ENCODE data around the gene RRAS2. TPM values are rescaled to one million over a fixed set of nuclear protein-coding genes. Genes with fewer than 3 reads are reported as not detected.
"Not testable (repeated sequence)": the region's sequence is repeated elsewhere in the genome, so short reads cannot be mapped to it uniquely, and the experiment has no call there.

RRAS2 gene
- total RNA-seq, 1 donor from 2014 or later = 45.5 TPM

DNA sequence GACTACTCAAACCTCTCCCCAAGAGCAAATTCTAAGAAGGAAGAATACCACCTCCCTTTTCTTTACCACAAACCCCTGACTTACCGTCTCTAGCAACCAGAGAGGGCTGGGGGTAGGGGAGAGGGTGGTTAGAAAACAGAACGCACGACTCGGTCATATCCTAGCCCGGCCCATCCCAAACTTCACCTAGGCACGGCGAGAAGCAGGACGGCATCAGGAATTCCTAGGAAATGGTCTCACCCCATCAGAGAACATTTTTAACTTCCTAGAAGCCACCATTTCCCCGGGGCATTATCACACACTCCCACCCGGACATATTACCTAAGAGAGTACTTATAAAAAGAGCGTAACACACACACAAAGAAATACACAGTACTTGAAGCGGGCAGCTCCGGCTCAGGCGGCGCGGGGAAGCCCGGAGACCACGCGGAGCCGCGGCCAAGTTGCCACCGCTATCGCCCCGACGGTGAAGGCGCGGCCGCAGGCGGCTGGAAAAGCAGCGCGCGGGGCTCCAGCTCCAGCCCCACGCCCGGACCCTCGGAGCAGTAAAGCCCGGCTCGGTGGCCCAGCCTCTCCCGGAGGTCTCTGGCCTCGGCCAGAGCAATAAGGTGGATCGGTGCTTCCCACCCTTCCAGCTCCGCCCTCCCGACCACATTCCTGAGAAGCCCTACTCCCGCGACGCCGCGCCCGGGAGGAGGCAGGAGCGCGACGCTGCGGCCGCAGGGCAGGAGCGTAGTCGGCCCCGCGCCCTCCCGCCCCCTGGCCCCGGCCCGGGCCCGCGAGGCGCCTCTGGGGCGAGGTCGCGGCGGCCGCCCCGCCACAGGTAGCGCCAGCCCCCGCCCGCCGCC lies 878 bp downstream of the RRAS2 start:
- Mint-ChIP-seq H3K9me3 (ENCODE audit: low read depth) (no peaks in the 10 kb centered on the region), H3K27ac (peak overlapping the region; percentile 100), H3K36me3 (ENCODE audit: insufficient read depth) (peaks cover 1% of the 10 kb centered on the region), H3K4me3 (ENCODE audit: low read depth) (peak overlapping the region; percentile 96), H3K4me1 (ENCODE audit: low read depth) (peaks cover 17% of the 10 kb centered on the region), H3K27me3 (peaks cover 17% of the 10 kb centered on the region)
- peak; percentile 60 for DNase-seq (ENCODE audit: low spot score, unreplicated experiment)
- TF ChIP-seq, protein P1, sequence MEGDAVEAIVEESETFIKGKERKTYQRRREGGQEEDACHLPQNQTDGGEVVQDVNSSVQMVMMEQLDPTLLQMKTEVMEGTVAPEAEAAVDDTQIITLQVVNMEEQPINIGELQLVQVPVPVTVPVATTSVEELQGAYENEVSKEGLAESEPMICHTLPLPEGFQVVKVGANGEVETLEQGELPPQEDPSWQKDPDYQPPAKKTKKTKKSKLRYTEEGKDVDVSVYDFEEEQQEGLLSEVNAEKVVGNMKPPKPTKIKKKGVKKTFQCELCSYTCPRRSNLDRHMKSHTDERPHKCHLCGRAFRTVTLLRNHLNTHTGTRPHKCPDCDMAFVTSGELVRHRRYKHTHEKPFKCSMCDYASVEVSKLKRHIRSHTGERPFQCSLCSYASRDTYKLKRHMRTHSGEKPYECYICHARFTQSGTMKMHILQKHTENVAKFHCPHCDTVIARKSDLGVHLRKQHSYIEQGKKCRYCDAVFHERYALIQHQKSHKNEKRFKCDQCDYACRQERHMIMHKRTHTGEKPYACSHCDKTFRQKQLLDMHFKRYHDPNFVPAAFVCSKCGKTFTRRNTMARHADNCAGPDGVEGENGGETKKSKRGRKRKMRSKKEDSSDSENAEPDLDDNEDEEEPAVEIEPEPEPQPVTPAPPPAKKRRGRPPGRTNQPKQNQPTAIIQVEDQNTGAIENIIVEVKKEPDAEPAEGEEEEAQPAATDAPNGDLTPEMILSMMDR (IDR thresholded peaks at IDR 0.05; ENCODE audit: unreplicated experiment) = no peak

DNA sequence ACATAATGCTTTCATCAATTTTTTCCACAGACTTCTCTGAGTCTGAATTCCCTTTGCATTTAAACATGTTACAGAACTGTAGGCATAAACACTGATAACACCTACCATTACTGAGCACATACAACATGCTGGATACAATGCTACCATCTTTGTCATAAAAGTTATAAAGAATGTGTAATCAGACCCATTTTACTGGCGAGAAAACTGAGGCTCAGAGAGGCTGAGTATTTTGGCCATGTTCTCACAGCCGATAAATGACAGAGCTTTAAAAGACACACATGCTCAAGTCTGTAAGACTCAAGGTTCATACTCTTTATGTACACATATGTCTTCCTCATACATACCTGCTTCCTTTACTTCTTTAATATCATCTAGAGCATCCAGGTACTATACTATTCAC lies 2.6 kb downstream of the RRAS2 start:
- Mint-ChIP-seq H3K27ac (no peak overlapping the region), H3K9me3 (ENCODE audit: low read depth) (no peaks in the 10 kb centered on the region), H3K36me3 (ENCODE audit: insufficient read depth) (peaks cover 1% of the 10 kb centered on the region)

DNA sequence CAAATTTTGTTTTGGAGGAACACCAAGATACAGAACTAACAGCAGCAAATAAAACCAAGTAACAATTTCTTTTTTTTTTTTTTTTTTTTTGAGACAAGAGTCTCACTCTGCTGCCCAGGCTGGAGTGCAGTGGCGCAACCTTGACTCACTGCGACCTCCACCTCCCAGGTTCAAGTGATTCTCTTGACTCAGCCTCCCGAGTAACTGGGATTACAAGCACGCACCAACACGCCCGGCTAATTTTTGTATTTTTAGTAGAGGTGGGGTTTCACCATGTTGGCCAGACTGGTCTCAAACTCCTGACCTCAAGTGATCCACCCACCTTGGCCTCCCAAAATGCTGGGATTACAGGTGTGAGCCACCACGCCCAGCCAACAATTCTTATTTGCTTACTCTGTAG lies 4.4 kb downstream of the RRAS2 start:
- H3K27me3 Mint-ChIP-seq; H3K9me3 Mint-ChIP-seq (ENCODE audit: low read depth); H3K36me3 Mint-ChIP-seq (ENCODE audit: insufficient read depth); H3K27ac Mint-ChIP-seq; H3K4me3 Mint-ChIP-seq (ENCODE audit: low read depth); DNase-seq (ENCODE audit: low spot score, unreplicated experiment): not testable (repeated sequence)
- peaks cover 17% of the 10 kb centered on the region for H3K4me1 Mint-ChIP-seq (ENCODE audit: low read depth)

More for the DNA sequence above, 2.6 kb downstream of the RRAS2 start:
- peak overlapping the region; percentile 22 for H3K4me3 Mint-ChIP-seq (ENCODE audit: low read depth)
- DNase-seq (ENCODE audit: low spot score, unreplicated experiment) = no peak
- peaks cover 17% of the 10 kb centered on the region for H3K4me1 Mint-ChIP-seq (ENCODE audit: low read depth)
- H3K27me3 Mint-ChIP-seq = peaks cover 10% of the 10 kb centered on the region
- TF ChIP-seq, protein P1 (IDR thresholded peaks at IDR 0.05; ENCODE audit: unreplicated experiment) = no peak

DNA sequence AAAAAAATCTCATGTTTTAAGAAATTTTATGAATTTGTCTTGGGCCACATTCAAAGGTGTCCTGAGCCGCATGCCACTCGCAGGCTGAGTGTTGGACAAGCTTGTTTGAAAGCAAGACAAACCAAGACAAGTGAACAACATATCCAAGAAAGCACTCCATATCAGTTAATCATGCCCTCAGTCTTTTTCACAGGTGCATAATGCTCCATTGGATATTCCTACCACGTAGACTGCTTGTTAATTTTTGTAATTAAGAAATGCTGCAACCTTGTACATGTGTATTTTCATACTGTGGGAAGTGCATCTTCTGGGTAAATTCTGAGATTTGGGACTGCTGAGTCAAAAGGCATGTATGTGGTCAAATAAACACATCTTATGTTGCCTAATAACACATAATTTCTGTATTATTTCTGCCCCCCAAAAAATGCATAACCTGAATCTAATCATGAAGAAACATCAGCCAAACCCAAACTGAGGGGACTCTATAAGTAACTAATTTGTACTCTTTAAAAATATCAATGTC lies 8.2 kb downstream of the RRAS2 start:
- TF ChIP-seq, protein P1 (IDR thresholded peaks at IDR 0.05; ENCODE audit: unreplicated experiment) = no peak
- peaks cover 8% of the 10 kb centered on the region for H3K9me3 Mint-ChIP-seq (ENCODE audit: low read depth)
- H3K36me3 Mint-ChIP-seq (ENCODE audit: insufficient read depth) = peaks cover 13% of the 10 kb centered on the region
- H3K4me3 Mint-ChIP-seq (ENCODE audit: low read depth) = no peak overlapping the region
- no peaks in the 10 kb centered on the region for H3K27me3 Mint-ChIP-seq
- peaks cover 8% of the 10 kb centered on the region for H3K4me1 Mint-ChIP-seq (ENCODE audit: low read depth)
- DNase-seq (ENCODE audit: low spot score, unreplicated experiment) = no peak
- no peak overlapping the region for H3K27ac Mint-ChIP-seq

DNA sequence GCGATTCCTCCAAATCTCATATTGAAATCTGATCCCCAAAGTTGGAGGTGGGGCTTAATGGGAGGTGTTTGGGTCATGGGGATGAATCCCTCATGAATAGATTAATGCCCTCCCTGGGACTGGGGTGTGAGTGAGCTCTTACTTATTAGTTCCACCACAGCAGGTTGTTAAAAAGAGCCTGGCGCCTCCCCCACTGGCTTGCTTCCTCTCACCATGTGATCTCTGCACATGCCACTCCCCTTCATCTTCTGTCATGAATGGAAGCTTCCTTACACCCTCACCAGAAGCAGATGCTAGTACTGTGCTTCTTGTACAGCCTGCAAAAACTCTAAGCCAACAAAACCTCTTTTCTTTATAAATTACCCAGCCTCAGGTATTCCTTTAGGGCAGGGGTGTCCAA lies 8.8 kb downstream of the RRAS2 start:
- peaks cover 15% of the 10 kb centered on the region for H3K36me3 Mint-ChIP-seq (ENCODE audit: insufficient read depth)
- no peak overlapping the region for H3K27ac Mint-ChIP-seq
- TF ChIP-seq, protein P1 (IDR thresholded peaks at IDR 0.05; ENCODE audit: unreplicated experiment) = no peak
- no peaks in the 10 kb centered on the region for H3K27me3 Mint-ChIP-seq
- H3K9me3 Mint-ChIP-seq (ENCODE audit: low read depth) = peaks cover 11% of the 10 kb centered on the region
- H3K4me1 Mint-ChIP-seq (ENCODE audit: low read depth) = peaks cover 8% of the 10 kb centered on the region
- no peak overlapping the region for H3K4me3 Mint-ChIP-seq (ENCODE audit: low read depth)
- DNase-seq (ENCODE audit: low spot score, unreplicated experiment) = no peak
